Epidermal melanocyte (primary cell): ENCODE results near the gene SNX10.
"Not testable (repeated sequence)": the region's sequence is repeated elsewhere in the genome, so short reads cannot be mapped to it uniquely, and the experiment has no call there.

Experiments
- DNase-seq: peaks from one replicate; pipeline ENCODE4 v3.0.0; 2011; ENCODE audit warnings: low spot score; ENCODE audit not compliant: insufficient read length

Gene SNX10, protein sequence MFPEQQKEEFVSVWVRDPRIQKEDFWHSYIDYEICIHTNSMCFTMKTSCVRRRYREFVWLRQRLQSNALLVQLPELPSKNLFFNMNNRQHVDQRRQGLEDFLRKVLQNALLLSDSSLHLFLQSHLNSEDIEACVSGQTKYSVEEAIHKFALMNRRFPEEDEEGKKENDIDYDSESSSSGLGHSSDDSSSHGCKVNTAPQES

GRCh38 chr7:26291699-26292538 is at the start of gene SNX10:
TSS of gene SNX10 (plus strand) at chr7:26291862. CDS start at chr7:26346443, 54,581 bp downstream.
- DNase-seq, result no peak

GRCh38 chr7:26245150-26245549 is 46.5 kb upstream of the SNX10 start:
- no peak for DNase-seq

DNA sequence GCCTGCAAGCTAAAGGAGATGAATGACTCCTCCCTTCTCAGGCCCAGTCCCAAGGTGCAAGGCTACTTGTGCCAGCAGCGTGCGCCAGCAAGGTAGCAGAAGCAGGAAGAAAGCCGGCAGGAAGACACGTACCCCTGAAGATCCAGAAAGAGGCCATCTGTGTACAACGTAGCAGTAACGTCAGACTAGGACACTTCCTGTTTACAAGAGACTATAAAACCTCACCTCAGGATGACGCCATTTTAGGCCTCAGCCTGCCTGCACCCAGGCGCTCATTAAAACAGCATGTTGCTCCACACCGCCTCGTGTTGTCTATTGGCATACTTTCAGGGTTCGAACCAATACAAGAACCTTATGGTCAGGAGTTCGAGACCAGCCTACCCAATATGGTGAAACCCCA is 41.4 kb upstream of the SNX10 start:
- no peak for DNase-seq

DNA sequence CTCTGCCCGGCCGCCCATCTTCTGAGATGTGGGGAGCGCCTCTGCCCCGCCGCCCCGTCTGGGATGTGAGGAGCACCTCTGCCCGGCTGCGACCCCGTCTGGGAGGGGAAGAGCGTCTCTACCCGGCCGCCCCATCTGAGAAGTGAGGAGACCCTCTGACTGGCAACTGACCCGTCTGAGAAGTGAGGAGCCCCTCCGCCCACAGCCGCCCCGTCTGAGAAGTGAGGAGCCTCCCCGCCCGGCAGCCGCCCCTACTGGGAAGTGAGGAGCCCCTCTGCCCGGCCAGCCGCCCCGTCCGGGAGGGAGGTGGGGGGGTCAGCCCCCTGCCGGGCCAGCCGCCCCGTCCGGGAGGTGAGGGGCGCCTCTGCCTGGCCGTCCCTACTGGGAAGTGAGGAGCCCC is 29.8 kb upstream of the SNX10 start:
- DNase-seq, result not testable (repeated sequence)

GRCh38 chr7:26265065-26265464 is 26.6 kb upstream of the SNX10 start:
- no peak for DNase-seq

DNA sequence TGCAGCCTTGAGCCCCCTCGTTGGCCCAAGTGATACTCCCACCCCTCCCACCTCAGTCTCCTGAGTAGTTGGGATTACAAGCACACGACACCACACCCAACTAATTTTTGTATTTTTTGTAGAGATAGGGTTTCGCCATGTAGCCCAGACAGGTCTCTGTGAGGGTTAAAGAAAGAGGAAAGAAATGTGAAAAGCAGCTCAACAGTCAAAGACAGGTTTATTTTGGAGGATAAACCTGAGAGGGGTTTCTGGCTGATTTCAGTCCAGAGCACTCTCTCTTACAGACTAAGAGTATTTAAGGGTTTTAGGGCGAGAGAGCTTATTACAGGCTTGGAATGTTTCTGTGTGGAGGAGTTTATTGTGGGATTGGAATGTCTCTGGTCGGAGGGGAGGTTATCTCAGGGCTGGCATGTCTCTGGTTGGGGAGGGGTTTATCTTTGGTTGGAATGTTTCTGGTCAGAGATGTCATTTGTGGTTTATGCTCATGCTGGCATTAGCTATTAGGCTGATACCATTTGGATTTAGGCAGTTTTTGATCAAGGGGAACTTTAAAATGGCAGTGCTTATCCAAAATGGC is 26.1 kb upstream of the SNX10 start:
- DNase-seq, result no peak

DNA sequence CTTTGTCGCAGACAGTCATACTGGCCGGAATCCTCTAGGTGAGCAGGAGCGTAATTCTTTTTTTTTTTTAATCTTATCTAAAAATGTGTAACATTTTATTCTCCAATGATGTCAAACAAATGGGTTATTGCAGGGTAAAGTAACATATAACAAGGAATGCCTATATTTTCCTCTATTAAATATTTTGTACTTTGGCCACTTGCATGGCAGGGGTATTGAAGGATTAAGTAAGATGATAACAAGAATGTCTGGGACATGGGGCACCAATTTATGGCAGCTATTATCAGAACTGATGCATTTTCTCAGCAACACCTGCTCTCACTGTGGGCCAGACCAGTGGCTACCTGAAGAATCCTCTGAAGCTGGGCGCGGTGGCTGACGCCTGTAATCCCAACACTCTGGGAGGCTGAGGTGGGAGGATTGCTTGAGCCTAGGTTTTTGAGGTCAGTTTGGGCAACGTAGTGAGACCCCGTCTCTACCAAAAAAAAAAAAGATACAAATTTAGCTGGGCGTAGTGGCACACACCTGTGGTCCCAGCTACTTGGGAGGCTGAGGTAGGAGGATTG is 24.0 kb upstream of the SNX10 start:
- no peak for DNase-seq

GRCh38 chr7:26275213-26275612 is 16.4 kb upstream of the SNX10 start:
- no peak for DNase-seq

DNA sequence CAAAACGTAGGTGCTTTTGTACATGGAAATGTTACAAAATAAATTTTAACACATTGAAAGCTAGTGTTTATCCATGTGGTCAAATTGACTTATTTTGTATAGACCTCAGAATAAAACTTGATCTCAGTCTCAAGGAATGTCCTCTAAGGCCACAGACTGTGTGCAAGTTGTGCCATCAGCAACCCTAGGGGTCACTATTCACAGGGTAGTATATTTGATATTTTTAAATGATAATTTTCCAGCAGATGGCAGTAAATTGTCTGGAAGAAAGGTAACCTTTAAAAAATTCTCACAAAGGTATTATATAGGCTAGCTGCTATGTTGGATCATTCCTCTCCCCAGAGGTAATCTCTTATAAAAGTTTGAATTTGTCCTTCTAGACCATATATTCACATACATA is 12.9 kb upstream of the SNX10 start:
- no peak for DNase-seq

GRCh38 chr7:26279405-26279804 is 12.3 kb upstream of the SNX10 start:
- no peak for DNase-seq

DNA sequence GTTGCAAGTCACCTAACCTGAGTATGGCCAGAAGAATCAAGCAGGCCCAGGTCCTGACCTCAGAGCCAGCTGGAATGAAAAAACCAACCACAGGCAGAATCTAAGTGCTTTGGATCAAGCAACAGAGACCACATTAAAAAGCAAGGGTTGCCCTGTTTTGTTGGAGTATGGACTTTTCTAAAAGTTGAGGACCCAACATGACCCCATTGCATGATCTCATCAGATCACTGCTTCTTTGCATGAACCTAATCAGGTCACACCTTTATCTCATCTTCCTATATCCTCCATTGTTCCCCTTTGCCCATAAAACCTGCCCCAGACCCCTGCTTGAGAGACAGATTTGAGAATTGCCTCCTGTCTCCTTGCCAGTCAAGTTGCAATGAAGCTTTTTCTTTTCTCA is 11.6 kb upstream of the SNX10 start:
- DNase-seq, result no peak

DNA sequence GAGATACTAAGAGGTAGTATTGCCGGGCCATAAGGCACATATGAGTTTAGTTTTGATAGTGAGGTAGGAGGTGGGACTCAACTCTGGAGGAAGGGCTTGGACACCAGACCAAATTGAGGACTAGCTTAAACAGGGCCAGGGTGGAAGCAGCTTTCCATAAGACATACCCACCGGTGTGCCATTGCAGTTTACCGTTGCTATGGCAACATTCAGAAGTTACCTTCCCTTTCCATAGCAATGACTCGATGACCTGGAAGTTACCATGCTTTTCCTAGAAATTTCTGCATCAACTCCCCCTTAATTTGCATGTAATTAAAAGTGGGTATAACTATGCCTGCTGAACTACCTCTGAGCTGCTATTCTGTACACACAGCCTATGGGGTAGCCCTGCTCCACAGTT is 10.9 kb upstream of the SNX10 start:
- no peak for DNase-seq

GRCh38 chr7:26284477-26284876 is 7.2 kb upstream of the SNX10 start:
- no peak for DNase-seq

GRCh38 chr7:26284995-26285632 is 6.5 kb upstream of the SNX10 start:
- no peak for DNase-seq

GRCh38 chr7:26286157-26286556 is 5.5 kb upstream of the SNX10 start:
- no peak for DNase-seq

GRCh38 chr7:26288126-26288525 is 3.5 kb upstream of the SNX10 start:
- not testable (repeated sequence) for DNase-seq

- no peak for DNase-seq
These were observed 411 bp upstream of the SNX10 start for GRCh38 chr7:26291251-26291650.

DNA sequence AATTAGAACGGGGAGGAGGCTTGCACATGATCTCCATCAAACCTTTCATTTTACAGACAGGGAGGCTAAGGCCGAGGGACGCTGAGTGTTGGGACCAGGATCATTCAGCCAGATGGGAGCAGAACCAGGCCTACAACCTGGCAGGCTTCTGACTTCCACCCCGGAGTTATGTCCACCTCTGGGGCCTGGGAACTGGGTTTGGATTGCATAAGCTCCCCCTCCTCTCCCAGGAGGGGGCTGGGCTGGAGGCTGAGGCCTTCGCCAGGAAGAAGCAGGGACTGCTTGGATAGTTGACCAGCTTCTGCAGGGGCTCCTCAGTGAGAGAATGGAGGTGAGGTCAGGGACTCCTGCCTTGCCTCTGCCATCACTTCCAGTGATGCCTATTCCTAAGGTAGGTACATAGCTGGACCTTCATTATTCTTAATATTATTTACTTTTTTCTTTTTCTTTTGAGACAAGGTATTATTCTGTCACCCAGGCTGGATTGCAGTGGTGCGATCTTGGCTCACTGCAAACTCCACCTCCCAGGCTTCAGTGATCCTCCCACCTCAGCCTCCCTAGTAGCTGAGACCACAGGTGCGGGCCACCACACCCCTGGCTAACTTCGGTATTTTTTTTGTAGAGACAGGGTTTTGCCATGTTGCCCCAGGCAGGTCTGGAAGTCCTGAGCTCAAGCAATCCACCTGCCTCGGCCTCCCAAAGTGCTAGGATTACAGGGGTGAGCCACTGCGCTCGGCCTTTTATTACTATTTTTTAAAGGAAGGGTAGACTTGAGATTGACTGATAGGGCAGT is 1.3 kb downstream of the SNX10 start:
- DNase-seq, result no peak

GRCh38 chr7:26293569-26294308 is 2.1 kb downstream of the SNX10 start:
- DNase-seq, result no peak

DNA sequence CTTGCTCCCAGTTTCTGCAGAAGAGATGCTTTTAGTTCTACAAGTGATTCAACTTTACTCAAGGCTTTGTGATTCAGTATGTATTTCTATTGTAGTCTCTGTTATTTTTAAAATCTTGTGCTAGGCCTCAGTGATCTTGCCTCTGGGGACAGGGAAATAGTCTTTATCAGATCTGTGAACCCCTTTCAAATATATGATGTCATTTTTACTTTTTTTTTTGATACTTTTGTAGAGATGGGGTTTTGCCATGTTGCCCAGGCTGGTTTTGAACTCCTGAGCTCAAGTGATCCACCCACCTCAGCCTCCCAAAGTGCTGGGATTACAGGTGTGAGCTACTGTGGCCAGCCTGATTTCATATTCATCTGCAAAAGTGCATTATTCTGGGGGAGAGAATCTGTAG is 3.4 kb downstream of the SNX10 start:
- DNase-seq, result no peak
